ENCODE data around the gene TRPM5. TPM values are rescaled to one million over a fixed set of nuclear protein-coding genes. Genes with fewer than 3 reads are reported as not detected.

TRPM5 gene
- total RNA-seq, 1 donor from 2014 or later, result 0.09 TPM

DNA sequence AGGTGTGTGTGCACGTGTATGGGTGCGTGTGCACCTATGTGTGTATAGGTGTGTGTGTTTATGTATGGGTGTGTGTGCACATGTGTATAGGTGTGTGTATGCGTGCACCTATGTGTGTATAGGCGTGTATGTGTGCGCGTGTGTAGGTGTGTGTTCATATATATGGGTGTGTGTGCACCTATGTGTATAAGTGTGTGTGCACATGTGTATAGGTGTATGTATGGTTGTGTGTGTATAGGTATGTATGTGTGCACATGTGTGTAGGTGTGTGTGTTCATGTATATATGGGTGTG is 27.4 kb upstream of the TRPM5 start:
- H3K36me3 Mint-ChIP-seq (ENCODE audit: low read depth), result no peaks in the 10 kb centered on the region
- no peak overlapping the region for H3K4me3 Mint-ChIP-seq
- H3K9me3 Mint-ChIP-seq, result peaks cover 3% of the 10 kb centered on the region
- H3K27ac Mint-ChIP-seq (ENCODE audit: unreplicated experiment), result no peak overlapping the region
- TF ChIP-seq, protein P1, sequence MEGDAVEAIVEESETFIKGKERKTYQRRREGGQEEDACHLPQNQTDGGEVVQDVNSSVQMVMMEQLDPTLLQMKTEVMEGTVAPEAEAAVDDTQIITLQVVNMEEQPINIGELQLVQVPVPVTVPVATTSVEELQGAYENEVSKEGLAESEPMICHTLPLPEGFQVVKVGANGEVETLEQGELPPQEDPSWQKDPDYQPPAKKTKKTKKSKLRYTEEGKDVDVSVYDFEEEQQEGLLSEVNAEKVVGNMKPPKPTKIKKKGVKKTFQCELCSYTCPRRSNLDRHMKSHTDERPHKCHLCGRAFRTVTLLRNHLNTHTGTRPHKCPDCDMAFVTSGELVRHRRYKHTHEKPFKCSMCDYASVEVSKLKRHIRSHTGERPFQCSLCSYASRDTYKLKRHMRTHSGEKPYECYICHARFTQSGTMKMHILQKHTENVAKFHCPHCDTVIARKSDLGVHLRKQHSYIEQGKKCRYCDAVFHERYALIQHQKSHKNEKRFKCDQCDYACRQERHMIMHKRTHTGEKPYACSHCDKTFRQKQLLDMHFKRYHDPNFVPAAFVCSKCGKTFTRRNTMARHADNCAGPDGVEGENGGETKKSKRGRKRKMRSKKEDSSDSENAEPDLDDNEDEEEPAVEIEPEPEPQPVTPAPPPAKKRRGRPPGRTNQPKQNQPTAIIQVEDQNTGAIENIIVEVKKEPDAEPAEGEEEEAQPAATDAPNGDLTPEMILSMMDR (conservative IDR thresholded peaks at IDR 0.05), result no peak
- H3K4me1 Mint-ChIP-seq, result no peaks in the 10 kb centered on the region
- peaks cover 30% of the 10 kb centered on the region for H3K27me3 Mint-ChIP-seq (ENCODE audit: low read depth)
- no peak for DNase-seq (ENCODE audit: low read depth, low spot score)

DNA sequence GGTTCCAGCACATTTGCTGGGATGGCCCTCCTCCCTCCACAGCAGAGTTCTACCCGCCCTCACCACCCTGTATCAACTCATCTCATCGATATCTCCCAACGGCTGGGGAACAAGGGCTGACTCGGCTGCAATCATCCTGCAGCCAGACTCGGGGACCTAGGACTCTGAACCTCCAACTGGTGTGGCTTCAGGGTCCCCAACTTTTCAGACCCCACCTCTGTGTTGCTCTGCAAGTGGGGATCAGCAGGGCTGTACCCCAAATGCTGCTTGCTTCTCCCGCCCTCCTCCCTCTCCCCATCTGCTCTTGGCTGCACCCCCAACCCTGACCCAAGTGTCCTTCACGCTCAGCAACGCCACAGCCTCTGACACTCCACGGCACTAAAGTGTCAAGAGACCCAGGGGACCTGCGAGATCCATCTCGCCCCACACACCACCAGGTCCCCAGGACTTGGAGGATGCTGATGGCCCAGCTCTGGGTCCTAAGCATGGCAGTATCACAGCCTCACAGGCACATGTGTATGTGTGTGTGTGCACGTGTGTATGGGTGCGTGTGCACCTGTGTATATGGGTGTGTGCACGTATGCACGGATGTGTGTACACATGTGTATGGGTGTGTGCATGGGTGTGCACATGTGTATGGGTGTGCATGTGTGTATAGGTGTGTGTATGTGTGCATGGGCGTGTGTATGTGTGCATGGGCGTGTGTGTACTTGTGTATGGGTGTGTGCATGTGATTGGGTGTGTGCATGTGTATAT is 26.9 kb upstream of the TRPM5 start:
- Mint-ChIP-seq H3K27me3 (ENCODE audit: low read depth) (peaks cover 28% of the 10 kb centered on the region), H3K9me3 (peaks cover 3% of the 10 kb centered on the region), H3K27ac (ENCODE audit: unreplicated experiment) (no peak overlapping the region), H3K36me3 (ENCODE audit: low read depth) (no peaks in the 10 kb centered on the region), H3K4me3 (no peak overlapping the region), H3K4me1 (no peaks in the 10 kb centered on the region)
- TF ChIP-seq, protein P1 (conservative IDR thresholded peaks at IDR 0.05), result no peak
- DNase-seq (ENCODE audit: low read depth, low spot score), result no peak

DNA sequence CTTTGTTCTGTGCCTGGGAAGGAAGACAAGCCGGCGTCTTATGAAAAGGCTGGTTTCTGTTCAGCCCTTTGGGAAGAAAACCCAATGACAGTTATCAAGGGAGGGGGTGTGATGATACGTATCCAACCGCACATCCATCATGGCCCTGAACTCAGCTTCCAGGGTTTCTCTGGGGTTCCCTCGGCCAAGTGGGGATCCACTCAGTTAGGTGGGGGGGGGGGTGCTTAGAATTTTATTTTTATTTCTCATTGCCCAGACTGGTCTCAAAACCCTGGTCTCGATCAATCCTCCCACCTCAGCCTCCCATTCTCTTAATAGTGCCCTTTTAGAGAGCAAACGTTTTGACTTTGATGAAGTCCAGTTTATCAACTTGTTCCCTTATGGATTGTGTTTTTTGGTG is 26.2 kb upstream of the TRPM5 start:
- no peaks in the 10 kb centered on the region for H3K36me3 Mint-ChIP-seq (ENCODE audit: low read depth)
- peaks cover 3% of the 10 kb centered on the region for H3K9me3 Mint-ChIP-seq
- H3K27ac Mint-ChIP-seq (ENCODE audit: unreplicated experiment), result no peak overlapping the region
- peaks cover 25% of the 10 kb centered on the region for H3K27me3 Mint-ChIP-seq (ENCODE audit: low read depth)
- H3K4me3 Mint-ChIP-seq, result no peak overlapping the region
- no peaks in the 10 kb centered on the region for H3K4me1 Mint-ChIP-seq
- no peak for DNase-seq (ENCODE audit: low read depth, low spot score)
- TF ChIP-seq, protein P1 (conservative IDR thresholded peaks at IDR 0.05), result no peak

DNA sequence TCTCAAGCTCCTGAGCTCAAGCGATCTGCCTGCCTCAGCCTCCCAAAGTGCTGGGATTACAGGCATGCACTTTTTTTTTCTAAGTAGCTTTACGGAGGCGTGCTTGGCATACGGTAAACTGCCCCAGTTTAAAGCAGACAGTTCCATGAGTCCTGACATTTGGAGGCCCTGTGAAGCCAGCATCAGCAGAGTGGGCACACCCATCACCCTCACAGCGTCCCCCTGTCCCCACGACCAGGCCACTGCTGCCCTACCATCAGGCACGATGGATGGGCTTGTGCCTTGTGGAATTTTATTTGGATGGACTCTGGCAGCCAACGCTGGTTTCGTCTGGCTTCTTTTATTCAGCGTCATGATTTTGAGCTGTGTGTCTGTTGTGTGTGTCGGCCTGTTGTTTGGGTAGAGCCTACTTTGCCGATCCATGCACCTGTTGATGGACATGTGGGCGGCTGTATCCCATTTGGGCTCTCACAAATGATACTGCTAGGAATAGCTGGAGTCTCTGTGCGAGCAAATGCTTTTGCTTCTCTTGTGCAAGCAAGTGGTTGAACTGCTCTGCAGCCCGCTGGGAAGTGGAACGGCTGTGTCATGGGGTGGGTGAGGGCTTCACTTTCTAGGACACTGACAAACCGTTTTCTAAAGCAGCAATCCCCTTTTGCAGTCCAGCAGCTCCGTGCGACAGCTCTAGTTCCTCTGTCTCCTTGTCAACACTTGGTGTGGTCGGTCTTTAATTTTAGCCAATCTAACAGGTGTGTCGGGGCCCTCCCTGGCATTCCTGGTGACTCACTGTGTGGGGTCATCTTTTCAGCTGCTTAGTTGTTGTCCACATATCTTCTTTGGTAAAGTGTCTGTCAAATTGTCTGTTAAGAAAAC is 24.3 kb upstream of the TRPM5 start:
- Mint-ChIP-seq H3K27me3 (ENCODE audit: low read depth) (peaks cover 21% of the 10 kb centered on the region), H3K4me3 (no peak overlapping the region), H3K4me1 (no peaks in the 10 kb centered on the region), H3K27ac (ENCODE audit: unreplicated experiment) (peak overlapping the region; percentile 4), H3K9me3 (peaks cover 3% of the 10 kb centered on the region), H3K36me3 (ENCODE audit: low read depth) (no peaks in the 10 kb centered on the region)
- no peak for DNase-seq (ENCODE audit: low read depth, low spot score)
- TF ChIP-seq, protein P1 (conservative IDR thresholded peaks at IDR 0.05), result no peak

DNA sequence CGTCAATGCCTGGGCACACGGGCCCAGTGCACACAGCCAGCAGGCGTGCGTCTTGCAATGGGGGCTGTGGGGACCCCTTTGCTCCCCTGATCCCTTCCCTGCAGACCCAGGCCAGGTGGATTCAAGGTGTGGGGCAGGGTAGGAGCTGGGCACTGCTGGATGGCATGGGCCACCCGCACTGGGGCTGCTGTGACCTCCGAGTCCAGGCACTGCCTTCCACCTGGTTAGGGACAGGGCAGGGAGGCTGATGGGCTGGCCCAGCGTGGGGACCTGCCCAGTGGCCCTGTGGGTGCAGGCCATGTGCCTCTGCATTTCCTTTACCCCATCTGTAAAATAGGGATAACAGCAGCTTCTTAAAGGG is 23.4 kb upstream of the TRPM5 start:
- H3K4me3 Mint-ChIP-seq, result no peak overlapping the region
- DNase-seq (ENCODE audit: low read depth, low spot score), result no peak
- TF ChIP-seq, protein P1 (conservative IDR thresholded peaks at IDR 0.05), result no peak
- H3K36me3 Mint-ChIP-seq (ENCODE audit: low read depth), result no peaks in the 10 kb centered on the region
- peaks cover 21% of the 10 kb centered on the region for H3K27me3 Mint-ChIP-seq (ENCODE audit: low read depth)
- H3K4me1 Mint-ChIP-seq, result no peaks in the 10 kb centered on the region
- H3K9me3 Mint-ChIP-seq, result peaks cover 3% of the 10 kb centered on the region
- H3K27ac Mint-ChIP-seq (ENCODE audit: unreplicated experiment), result no peak overlapping the region

Measured in neural crest cell (in vitro differentiated cells).